Liver (tissue), 9 donors: Measurements from ENCODE around the gene SLC39A6. TPM values are rescaled to one million over a fixed set of nuclear protein-coding genes. Genes with fewer than 3 reads are reported as not detected.

Source experiments
- DNase-seq: peaks from one replicate; pipeline ENCODE4 v3.0.0-alpha.2; 2017; ENCODE audit warnings: low spot score
- H3K27ac ChIP-seq, 2 donors: one replicate each; pipeline ENCODE4 v1.7.0; 2013; ENCODE audit warnings: inconsistent platforms in 2 of 2, low read length in 2 of 2, control low read depth in 1 of 2, low read depth in 1 of 2, mild to moderate bottlenecking in 1 of 2
- H3K27me3 ChIP-seq, 4 donors: one replicate each; pipeline versions ENCODE4 v1.6.1 to v1.7.0; 2013; ENCODE audit warnings: low read length in 3 of 4, inconsistent platforms in 1 of 4, mild to moderate bottlenecking in 1 of 4, moderate library complexity in 1 of 4; ENCODE audit not compliant: control insufficient read depth in 4 of 4, insufficient read depth in 4 of 4
- H3K36me3 ChIP-seq, 4 donors: one replicate each; pipeline versions ENCODE4 v1.6.1 to v1.7.0; 2013; ENCODE audit warnings: low read length in 3 of 4, mild to moderate bottlenecking in 3 of 4, low read depth in 1 of 4, moderate library complexity in 1 of 4; ENCODE audit not compliant: control insufficient read depth in 4 of 4, insufficient read depth in 3 of 4
- H3K4me1 ChIP-seq, 4 donors: one replicate each; pipeline versions ENCODE4 v1.6.1 to v1.7.0; 2013; ENCODE audit warnings: low read length in 3 of 4, mild to moderate bottlenecking in 3 of 4, moderate library complexity in 1 of 4; ENCODE audit not compliant: control insufficient read depth in 4 of 4, insufficient read depth in 4 of 4
- H3K4me3 ChIP-seq, 3 donors: one replicate each; pipeline versions ENCODE4 v1.6.1 to v1.7.0; 2013; ENCODE audit warnings: low read length in 3 of 3, control low read depth in 1 of 3, low read depth in 1 of 3, mild to moderate bottlenecking in 1 of 3
- H3K9ac ChIP-seq, 2 donors: one replicate each; pipeline ENCODE4 v1.7.0; 2013; ENCODE audit warnings: low read length in 2 of 2, mild to moderate bottlenecking in 2 of 2, moderate library complexity in 2 of 2, control low read depth in 1 of 2, low read depth in 1 of 2
- H3K9me3 ChIP-seq, 4 donors: one replicate each; pipeline versions ENCODE4 v1.6.1 to v1.7.0; 2013; ENCODE audit warnings: low read length in 3 of 4; ENCODE audit not compliant: control insufficient read depth in 4 of 4
- EGR1 ChIP-seq, 2 donors: IDR thresholded peaks; 2 replicates each; pipeline ENCODE4 v1.6.1; 2016 to 2018; ENCODE audit warnings: antibody characterized with exemption in 2 of 2, low read depth in 2 of 2
- FOXA1 ChIP-seq: IDR thresholded peaks from 2 replicates; pipeline ENCODE4 v1.6.1; 2016; ENCODE audit warnings: antibody characterized with exemption
- FOXA2 ChIP-seq: IDR thresholded peaks from 2 replicates; pipeline ENCODE4 v1.6.1; 2016; ENCODE audit warnings: antibody characterized with exemption
- GABPA ChIP-seq, 2 donors: IDR thresholded peaks in 1 of 2; conservative IDR thresholded peaks in 1 of 2; 2 replicates each; pipeline ENCODE4 v1.6.1; 2016; ENCODE audit warnings: antibody characterized with exemption in 2 of 2, mild to moderate bottlenecking in 1 of 2, moderate library complexity in 1 of 2
- HNF4A ChIP-seq, 2 donors: conservative IDR thresholded peaks; 2 replicates each; pipeline ENCODE4 v1.6.1; 2016; ENCODE audit warnings: antibody characterized with exemption in 2 of 2, mild to moderate bottlenecking in 2 of 2
- HNF4G ChIP-seq: IDR thresholded peaks from 2 replicates; pipeline ENCODE4 v1.6.1; 2016; ENCODE audit warnings: antibody characterized with exemption
- JUND ChIP-seq, 2 donors: IDR thresholded peaks; 2 replicates each; pipeline ENCODE4 v1.6.1; 2016; ENCODE audit warnings: antibody characterized with exemption in 2 of 2
- NR2F2 ChIP-seq: IDR thresholded peaks from 2 replicates; pipeline ENCODE4 v1.6.1; 2016; ENCODE audit warnings: antibody characterized with exemption
- RXRA ChIP-seq, 2 donors: IDR thresholded peaks; 2 replicates each; pipeline ENCODE4 v1.6.1; 2017 to 2018; ENCODE audit warnings: antibody characterized with exemption in 2 of 2, mild to moderate bottlenecking in 1 of 2
- TAF1 ChIP-seq: conservative IDR thresholded peaks from 2 replicates; pipeline ENCODE4 v1.6.1; 2016; ENCODE audit warnings: antibody characterized with exemption, mild to moderate bottlenecking
- YY1 ChIP-seq: IDR thresholded peaks from 2 replicates; pipeline ENCODE4 v1.6.1; 2016; ENCODE audit warnings: antibody characterized with exemption, mild to moderate bottlenecking
- WGBS: extraction: QIAGEN DNeasy Blood & Tissue Kit; methylation state at CpG from one replicate; pipeline ENCODE4 v1.1.7; 2013; 5-methylcytosine and 5-hydroxymethylcytosine counted together
- polyA plus RNA-seq, 2 donors: library from polyadenylated mRNA; stranded (reverse) in 1 of 2; unstranded in 1 of 2; fragments of 200-250 nt in 1 of 2; fragments of >200 nt in 1 of 2; fragmentation: Nextera tagmentation in 1 of 2; extraction: Ambion mirVana in 1 of 2; gene quantifications; one replicate each; pipeline versions ENCODE4 v1.2.1 to v1.2.3, GENCODE V29; 2013 to 2015
- total RNA-seq, 2 donors: library from RNA; depleted of rRNA; stranded (reverse); fragments of >200 nt; gene quantifications; one replicate each; pipeline ENCODE4 v1.2.3, GENCODE V29; 2014
- TF ChIP-seq, protein P1 (sequence below): IDR thresholded peaks from 2 replicates; pipeline ENCODE4 v1.6.1; 2016; ENCODE audit warnings: antibody characterized with exemption
- TF ChIP-seq, protein P2 (sequence below): IDR thresholded peaks from 2 replicates; pipeline ENCODE4 v1.6.1; 2016; ENCODE audit warnings: antibody characterized with exemption
- TF ChIP-seq, protein P3 (sequence below): fragments of 150-350 bp; IDR thresholded peaks from 2 replicates; pipeline ENCODE4 v1.5.1; 2017; ENCODE audit warnings: improper control_type of control experiment, low read depth, low read length; ENCODE audit not compliant: missing input control
- TF ChIP-seq, protein P4 (sequence below): IDR thresholded peaks from 2 replicates; pipeline ENCODE4 v1.6.1; 2016; ENCODE audit warnings: antibody characterized with exemption, mild to moderate bottlenecking
- TF ChIP-seq, protein P5 (sequence below): IDR thresholded peaks from 2 replicates; pipeline ENCODE4 v1.6.1; 2016; ENCODE audit warnings: antibody characterized with exemption
- donor health status: healthy.
- donor health status: healthy.
- donor health status: healthy.
- donor health status: healthy.
- donor health status: healthy.

Gene SLC39A6
- total and polyA plus RNA-seq, 4 donors = 4.6 to 16.6 (median 8.3) TPM

DNA sequence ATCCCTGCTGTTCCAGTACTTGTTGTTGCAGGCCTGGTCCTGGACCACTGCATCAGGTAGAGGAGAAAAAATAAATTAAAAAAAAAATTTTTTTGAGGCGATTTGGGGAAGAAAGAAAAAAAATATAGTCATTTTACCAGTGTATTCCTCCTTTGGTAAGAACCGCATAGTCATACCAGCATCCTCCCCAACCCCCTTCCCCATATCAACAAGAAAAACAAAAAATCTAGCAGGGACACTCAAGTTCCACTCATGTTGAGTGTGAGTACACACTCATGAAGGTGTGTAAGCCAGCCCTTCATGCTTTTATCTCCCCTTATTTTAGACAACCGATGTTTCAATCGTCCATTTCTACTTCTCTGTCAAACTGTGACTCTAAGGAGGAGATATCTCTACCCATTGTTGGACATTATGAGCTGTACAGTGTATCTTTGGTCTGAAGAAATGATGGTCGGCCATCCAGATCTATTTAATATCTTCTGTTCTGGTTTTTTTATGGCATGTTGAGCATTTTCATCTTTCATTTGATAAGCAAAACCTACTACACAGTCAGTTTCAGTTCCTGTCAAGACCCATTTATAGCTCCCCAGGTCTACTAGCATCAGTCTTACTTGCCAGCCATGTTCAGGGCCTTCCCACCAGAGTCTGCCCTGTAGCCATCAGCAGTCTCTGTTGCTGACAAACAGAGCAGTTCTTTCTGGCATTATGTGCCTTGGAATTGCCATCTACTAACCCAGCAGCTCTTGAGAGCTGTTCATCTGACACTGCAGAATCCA is 20.6 kb upstream of the SLC39A6 start:
- no peak overlapping the region for H3K27ac ChIP-seq
- H3K36me3 ChIP-seq = peaks cover 14 to 59% (median 39%) of the 10 kb centered on the region in 4 donors
- TF ChIP-seq FOXA2 (no peak), YY1 (no peak), JUND (IDR thresholded peaks at IDR 0.05) (no peak), TAF1 (no peak), NR2F2 (no peak), EGR1 (IDR thresholded peaks at IDR 0.05; ENCODE audit: low read depth in 2 of 2) (no peak)
- TF ChIP-seq, protein P1, sequence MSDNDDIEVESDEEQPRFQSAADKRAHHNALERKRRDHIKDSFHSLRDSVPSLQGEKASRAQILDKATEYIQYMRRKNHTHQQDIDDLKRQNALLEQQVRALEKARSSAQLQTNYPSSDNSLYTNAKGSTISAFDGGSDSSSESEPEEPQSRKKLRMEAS = no peak
- TF ChIP-seq, protein P2, sequence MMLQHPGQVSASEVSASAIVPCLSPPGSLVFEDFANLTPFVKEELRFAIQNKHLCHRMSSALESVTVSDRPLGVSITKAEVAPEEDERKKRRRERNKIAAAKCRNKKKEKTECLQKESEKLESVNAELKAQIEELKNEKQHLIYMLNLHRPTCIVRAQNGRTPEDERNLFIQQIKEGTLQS = no peak
- TF ChIP-seq, protein P3, sequence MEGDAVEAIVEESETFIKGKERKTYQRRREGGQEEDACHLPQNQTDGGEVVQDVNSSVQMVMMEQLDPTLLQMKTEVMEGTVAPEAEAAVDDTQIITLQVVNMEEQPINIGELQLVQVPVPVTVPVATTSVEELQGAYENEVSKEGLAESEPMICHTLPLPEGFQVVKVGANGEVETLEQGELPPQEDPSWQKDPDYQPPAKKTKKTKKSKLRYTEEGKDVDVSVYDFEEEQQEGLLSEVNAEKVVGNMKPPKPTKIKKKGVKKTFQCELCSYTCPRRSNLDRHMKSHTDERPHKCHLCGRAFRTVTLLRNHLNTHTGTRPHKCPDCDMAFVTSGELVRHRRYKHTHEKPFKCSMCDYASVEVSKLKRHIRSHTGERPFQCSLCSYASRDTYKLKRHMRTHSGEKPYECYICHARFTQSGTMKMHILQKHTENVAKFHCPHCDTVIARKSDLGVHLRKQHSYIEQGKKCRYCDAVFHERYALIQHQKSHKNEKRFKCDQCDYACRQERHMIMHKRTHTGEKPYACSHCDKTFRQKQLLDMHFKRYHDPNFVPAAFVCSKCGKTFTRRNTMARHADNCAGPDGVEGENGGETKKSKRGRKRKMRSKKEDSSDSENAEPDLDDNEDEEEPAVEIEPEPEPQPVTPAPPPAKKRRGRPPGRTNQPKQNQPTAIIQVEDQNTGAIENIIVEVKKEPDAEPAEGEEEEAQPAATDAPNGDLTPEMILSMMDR = no peak
- TF ChIP-seq, protein P4, sequence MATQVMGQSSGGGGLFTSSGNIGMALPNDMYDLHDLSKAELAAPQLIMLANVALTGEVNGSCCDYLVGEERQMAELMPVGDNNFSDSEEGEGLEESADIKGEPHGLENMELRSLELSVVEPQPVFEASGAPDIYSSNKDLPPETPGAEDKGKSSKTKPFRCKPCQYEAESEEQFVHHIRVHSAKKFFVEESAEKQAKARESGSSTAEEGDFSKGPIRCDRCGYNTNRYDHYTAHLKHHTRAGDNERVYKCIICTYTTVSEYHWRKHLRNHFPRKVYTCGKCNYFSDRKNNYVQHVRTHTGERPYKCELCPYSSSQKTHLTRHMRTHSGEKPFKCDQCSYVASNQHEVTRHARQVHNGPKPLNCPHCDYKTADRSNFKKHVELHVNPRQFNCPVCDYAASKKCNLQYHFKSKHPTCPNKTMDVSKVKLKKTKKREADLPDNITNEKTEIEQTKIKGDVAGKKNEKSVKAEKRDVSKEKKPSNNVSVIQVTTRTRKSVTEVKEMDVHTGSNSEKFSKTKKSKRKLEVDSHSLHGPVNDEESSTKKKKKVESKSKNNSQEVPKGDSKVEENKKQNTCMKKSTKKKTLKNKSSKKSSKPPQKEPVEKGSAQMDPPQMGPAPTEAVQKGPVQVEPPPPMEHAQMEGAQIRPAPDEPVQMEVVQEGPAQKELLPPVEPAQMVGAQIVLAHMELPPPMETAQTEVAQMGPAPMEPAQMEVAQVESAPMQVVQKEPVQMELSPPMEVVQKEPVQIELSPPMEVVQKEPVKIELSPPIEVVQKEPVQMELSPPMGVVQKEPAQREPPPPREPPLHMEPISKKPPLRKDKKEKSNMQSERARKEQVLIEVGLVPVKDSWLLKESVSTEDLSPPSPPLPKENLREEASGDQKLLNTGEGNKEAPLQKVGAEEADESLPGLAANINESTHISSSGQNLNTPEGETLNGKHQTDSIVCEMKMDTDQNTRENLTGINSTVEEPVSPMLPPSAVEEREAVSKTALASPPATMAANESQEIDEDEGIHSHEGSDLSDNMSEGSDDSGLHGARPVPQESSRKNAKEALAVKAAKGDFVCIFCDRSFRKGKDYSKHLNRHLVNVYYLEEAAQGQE = no peak
- TF ChIP-seq, protein P5, sequence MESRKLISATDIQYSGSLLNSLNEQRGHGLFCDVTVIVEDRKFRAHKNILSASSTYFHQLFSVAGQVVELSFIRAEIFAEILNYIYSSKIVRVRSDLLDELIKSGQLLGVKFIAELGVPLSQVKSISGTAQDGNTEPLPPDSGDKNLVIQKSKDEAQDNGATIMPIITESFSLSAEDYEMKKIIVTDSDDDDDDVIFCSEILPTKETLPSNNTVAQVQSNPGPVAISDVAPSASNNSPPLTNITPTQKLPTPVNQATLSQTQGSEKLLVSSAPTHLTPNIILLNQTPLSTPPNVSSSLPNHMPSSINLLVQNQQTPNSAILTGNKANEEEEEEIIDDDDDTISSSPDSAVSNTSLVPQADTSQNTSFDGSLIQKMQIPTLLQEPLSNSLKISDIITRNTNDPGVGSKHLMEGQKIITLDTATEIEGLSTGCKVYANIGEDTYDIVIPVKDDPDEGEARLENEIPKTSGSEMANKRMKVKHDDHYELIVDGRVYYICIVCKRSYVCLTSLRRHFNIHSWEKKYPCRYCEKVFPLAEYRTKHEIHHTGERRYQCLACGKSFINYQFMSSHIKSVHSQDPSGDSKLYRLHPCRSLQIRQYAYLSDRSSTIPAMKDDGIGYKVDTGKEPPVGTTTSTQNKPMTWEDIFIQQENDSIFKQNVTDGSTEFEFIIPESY = no peak
- H3K27me3 ChIP-seq = no peaks in the 10 kb centered on the region
- no peak overlapping the region for H3K9ac ChIP-seq
- no peaks in the 10 kb centered on the region for H3K9me3 ChIP-seq
- H3K4me3 ChIP-seq = no peak overlapping the region
- WGBS = 94% methylated on average over 5 of the region's 5 CpGs
- peaks cover 4 to 18% (median 12%) of the 10 kb centered on the region in 4 donors for H3K4me1 ChIP-seq
- no peak for DNase-seq

DNA sequence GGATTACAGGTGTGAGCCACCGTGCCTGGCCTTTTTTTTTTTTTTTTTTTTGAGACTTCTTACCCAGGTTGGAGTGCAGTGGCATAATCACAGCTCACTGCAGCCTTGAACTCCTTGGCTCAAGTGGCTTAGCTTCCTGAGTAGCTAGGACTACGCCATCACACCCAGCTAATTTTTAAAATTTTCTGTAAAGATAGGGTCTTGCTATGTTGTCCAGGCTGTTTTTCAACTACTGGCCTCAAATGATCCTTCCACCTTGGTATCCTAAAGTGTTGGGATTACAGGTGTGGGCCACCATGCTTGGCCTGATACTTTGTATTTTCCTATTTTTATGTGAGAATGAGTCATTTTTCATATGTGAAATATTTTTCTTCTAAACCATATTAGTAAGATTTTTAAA is 14.3 kb upstream of the SLC39A6 start:
- Histone ChIP-seq H3K9ac (no peak overlapping the region), H3K4me1 (peaks cover 0 to 2% (median 0%) of the 10 kb centered on the region in 4 donors), H3K27ac (no peak overlapping the region), H3K4me3 (no peak overlapping the region), H3K9me3 (no peaks in the 10 kb centered on the region), H3K36me3 (peaks cover 20 to 78% (median 63%) of the 10 kb centered on the region in 4 donors), H3K27me3 (no peaks in the 10 kb centered on the region)
- DNase-seq = no peak
- over 99% methylated on average over 2 of the region's 2 CpGs for WGBS
- TF ChIP-seq, protein P3 = no peak
- TF ChIP-seq YY1 (no peak), EGR1 (IDR thresholded peaks at IDR 0.05; ENCODE audit: low read depth in 2 of 2) (no peak), HNF4G (no peak), FOXA2 (no peak), NR2F2 (no peak), FOXA1 (no peak), TAF1 (no peak), HNF4A (conservative IDR thresholded peaks at IDR 0.05) (no peak), RXRA (IDR thresholded peaks at IDR 0.05) (no peak), GABPA (IDR thresholded peaks at IDR 0.05 in 1 of 2, conservative IDR thresholded peaks at IDR 0.05 in 1 of 2) (no peak), JUND (IDR thresholded peaks at IDR 0.05) (no peak)
- TF ChIP-seq, protein P1 = no peak
- TF ChIP-seq, protein P5 = no peak
